Activated naive CD8-positive, alpha-beta T cell treated with anti-CD3 and anti-CD28 coated beads, Interleukin-2, amount 50 U/mL, for 16 hours (primary cell): Measurements from ENCODE around the gene MDH2.
"Not testable (repeated sequence)": the region's sequence is repeated elsewhere in the genome, so short reads cannot be mapped to it uniquely, and the experiment has no call there.

Experiments
- DNase-seq: peaks from one replicate; pipeline ENCODE4 v3.0.0-alpha.2; 2020; ENCODE audit warnings: low read depth, low spot score

MDH2 gene

DNA sequence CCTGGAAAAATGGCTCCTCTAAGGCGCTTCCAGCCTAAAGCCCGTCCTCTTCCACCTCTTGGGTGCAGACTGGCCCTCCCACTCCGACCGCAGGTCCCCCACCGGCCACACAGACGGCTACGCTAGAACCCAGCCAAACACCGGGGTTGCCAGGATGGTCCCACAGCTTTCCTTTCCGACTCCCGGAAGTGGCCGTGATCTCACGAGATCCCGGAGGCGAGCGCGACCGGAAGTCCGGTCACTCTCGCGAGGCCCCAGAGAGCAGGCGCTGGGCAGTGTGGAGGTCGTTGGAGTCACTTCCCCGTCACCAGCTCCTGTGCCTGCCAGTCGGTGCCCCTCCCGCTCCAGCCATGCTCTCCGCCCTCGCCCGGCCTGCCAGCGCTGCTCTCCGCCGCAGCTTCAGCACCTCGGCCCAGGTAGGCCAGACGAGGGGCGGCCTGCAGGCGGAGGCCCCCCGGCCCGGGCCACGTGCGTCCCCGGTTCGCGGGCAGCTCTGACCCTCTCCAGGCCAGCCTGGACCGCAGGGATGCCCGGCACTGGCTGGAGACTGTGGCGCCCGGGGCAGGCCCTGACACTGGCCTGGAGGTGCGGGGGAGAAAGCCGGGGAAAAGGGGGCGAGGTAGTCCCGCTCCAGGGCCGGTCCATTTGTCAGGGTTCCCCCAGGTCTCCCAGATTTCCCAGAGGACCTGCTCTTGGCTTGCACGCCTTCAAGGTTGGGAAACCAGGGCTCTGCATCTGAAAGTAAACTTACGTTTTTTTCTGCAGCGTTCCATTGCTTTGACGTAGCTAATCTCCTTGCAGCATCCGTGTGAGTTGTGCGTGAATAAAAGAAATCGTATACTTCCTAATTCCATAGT lies at the start of gene MDH2, which contains the start of gene STYXL1:
Gene MDH2, plus strand, starts transcription at position 296 of the 857 bp plus-strand sequence. Its CDS starts 55 bp downstream, at position 351.
Gene STYXL1, minus strand, starts transcription at position 190 of the 857 bp plus-strand sequence. CDS start 17,477 bp downstream, outside the sequence.
- DNase-seq, result peak; percentile 77

DNA sequence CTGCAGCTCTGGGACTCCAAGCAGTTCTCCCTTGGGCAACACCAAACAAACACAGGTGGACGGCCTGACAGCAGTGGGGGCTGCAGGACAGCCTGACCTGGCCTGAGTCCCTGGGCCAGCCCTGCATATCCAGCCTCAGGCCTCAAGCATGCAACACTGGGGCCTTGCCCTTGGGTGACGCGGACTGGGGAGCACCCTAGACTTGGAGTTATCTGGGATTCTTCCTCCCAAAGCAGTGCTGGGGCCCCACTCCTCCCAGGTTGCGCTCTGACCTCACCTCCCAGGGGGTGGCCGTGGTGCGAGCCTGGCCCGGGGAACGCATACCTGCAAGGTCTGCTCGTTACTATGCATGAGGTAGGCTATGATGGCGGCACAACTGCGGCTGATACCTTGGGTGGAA lies 47.3 kb upstream of the MDH2 start:
- no peak for DNase-seq

DNA sequence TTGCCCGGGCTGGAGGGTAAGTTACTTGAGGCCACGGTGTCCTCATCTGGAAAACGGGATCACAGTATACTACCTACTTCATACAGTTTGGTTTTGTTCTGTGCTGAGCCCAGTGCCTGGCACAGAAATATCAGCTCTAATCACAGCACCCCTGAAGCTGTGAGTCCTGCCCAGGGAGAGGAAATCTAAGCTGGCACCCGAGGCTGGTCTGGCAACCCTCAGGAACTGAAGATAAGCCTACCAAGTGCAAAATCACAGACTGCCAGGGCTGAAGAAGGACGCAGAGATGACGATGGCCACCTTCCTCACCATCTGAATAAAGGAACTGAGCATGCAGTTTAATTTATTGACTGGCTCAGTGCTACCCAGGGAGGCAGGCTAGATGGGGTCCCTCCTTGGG lies 45.8 kb upstream of the MDH2 start:
- no peak for DNase-seq

DNA sequence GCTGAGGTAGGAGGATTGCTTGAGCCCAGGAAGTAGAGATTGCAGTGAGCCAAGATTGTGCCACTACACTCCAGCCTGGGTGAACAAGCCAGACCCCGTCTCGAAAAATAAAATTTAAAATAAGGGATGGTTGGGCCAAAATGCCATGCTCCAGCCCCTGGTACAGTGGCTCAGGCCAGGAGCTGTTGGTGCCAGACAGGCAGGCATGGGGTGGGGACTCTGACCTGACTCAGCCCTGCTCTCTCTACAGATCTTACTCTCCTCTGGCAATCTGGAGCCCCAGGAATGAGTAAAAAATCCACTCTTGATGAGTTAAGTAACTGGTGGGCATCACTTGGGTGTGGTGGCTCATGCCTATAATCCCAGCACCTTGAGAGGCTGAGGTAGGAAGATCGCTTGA lies 45.1 kb upstream of the MDH2 start:
- no peak for DNase-seq

- no peak for DNase-seq
Measured at GRCh38 chr7:76003351-76003750, 44.6 kb upstream of the MDH2 start.

DNA sequence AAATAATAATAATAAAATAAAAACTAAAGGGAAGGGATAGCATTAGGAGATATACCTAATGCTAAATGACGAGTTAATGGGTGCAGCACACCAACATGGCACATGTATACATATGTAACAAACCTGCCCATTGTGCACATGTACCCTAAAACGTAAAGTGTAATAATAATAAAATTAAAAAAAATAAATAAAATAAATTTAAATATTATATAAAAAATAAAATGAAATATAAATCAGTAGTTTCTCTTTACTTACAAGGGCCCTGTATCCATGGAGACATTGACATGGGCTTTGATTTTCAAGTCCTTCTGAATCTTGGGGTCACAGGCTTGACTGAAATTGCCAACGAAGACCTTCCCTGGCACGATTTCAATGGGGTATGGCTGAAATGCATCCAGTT lies 42.9 kb upstream of the MDH2 start:
- not testable (repeated sequence) for DNase-seq

- no peak for DNase-seq
Measured at GRCh38 chr7:76008156-76008687, 39.7 kb upstream of the MDH2 start.

GRCh38 chr7:76009672-76010600 lies 38.0 kb upstream of the MDH2 start:
- no peak for DNase-seq

DNA sequence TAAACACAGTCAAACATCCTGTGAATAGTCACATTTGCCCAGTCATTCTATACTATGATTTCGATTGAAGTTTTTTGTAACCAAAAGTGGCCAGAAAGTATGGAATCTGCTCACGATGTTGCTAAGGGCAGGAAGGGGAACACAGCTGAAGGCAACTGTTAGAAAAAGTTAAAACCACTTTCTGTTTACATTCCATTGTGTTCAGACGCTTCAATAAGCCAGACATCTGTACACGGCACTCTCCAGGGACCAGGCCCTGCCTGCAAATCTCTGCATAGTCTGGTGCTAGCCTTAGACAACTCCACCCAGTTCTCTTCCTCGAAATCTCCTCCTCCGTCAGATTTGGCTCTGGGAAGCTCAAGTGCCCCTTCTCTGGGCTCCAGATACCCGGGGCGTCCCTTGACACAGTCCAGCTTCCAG lies 36.5 kb upstream of the MDH2 start:
- no peak for DNase-seq

- DNase-seq, result no peak
Measured at GRCh38 chr7:76016191-76016947, 31.5 kb upstream of the MDH2 start.

- DNase-seq, result not testable (repeated sequence)
Measured at GRCh38 chr7:76018520-76018919, 29.4 kb upstream of the MDH2 start.

DNA sequence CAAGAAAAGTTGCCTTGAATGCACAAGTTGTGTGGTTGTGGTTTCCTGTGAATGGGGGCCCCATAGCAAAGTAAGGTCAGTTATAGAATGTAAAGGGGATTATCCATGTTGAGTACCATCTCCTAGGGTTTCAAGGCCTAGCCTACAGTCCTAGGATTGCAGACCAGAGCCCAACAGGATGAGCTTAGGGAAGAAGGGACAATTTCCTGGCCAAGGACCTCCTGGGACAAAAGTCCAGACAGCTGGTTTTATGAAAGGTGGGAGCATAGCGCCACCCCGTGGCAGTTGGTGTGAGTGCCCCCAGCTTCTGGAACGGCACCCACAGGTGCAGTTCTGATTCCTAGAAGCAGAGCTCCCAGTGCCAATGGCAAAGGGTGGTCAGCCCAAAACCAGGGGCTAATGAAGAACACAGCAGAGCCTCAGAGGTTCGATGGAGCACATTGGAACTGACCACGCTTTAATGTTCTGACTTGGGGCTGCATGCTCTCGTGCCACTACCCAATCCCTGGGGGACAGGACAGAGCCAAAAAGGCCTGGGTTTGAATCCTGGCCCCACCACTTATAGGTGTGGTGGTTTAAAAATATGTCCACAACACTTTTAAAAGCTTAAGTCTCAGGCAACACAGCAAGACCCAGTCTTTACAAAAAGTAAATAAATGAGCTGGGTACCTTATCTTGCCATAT lies 27.7 kb upstream of the MDH2 start:
- DNase-seq, result peak; percentile 33

- DNase-seq, result no peak
Measured at GRCh38 chr7:76022026-76022780, 25.7 kb upstream of the MDH2 start.

- no peak for DNase-seq
Measured at GRCh38 chr7:76023002-76023401, 24.9 kb upstream of the MDH2 start.

DNA sequence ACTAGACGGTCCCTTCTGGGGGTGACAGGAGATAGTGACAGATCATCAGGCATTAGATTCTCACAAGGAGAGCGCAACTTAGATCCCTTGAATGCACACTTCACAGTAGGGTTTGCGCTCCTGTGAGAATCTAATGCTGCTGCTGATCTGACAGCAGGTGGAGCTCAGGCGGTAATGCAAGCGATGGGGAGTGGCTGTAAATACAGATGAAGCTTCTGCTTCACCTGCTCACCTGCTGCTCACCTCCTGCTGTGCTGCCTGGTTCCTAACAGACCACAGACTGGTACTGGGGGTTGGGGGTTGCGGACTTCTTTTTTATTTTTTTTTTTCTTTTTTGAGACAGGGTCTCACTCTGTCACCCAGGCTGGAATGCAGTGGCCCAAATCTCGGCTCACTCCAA lies 18.2 kb upstream of the MDH2 start:
- DNase-seq, result not testable (repeated sequence)

GRCh38 chr7:76031964-76032363 lies 15.9 kb upstream of the MDH2 start:
- no peak for DNase-seq

DNA sequence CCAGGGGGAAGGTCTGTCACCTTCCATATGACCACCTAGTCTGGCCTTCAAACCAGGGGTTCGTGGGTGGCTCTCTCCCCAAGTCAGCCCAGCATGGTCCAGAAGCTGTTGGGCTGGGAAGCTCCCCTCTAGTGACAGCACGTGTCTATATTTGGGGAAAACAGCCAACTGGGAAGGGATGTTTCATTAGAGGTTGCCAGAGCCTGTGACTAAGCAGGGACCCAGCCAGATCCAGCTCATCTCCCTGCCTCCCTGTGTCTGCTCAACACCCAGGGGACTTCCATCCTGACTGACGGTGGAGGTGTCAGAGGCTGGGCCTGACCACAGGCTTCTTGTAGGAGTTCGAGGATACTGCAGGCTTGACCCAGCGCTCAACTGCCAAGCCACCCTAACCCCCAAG lies 10.6 kb upstream of the MDH2 start:
- no peak for DNase-seq

GRCh38 chr7:76040126-76040525 lies 7.8 kb upstream of the MDH2 start:
- DNase-seq, result no peak

DNA sequence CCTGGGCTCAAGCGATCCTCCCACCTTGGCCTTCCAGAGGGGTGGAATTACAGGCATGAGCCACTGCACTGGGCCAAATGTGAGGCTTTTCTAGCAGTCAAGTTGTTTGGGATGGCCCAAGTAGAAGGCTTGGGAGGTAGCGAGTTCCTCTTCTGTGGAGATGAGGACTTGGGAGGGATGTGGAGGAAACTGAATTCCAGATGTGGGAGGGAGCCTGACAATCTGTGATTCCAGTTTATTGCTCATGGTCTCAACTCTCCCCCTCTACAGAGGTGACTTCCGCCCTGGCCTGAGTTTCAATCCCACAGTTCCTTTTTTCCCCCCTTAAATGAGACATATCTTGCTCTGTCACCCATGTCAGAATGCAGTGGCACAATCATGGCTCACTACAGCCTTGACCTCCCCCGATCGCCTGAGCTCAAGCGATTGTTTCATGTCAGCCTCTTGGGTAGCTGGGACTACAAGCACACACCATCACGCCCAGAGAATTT lies 3.5 kb upstream of the MDH2 start:
- DNase-seq, result no peak

- no peak for DNase-seq
Measured at GRCh38 chr7:76047305-76047810, 548 bp upstream of the MDH2 start.
